HEK293T (cell line): ENCODE measurements around the gene HECTD1.

Experiments used
- ARNT ChIP-seq: fragments of 450-650 bp; IDR thresholded peaks from 2 replicates; pipeline ENCODE4 v1.6.1; 2017; ENCODE audit warnings: mild to moderate bottlenecking
- FOXK2 ChIP-seq: fragments of 450-650 bp; IDR thresholded peaks from 2 replicates; pipeline ENCODE4 v1.6.1; 2016; ENCODE audit warnings: mild to moderate bottlenecking
- NFRKB ChIP-seq: fragments of 450-650 bp; IDR thresholded peaks from 2 replicates; pipeline ENCODE4 v1.6.1; 2016; ENCODE audit warnings: mild to moderate bottlenecking, moderate library complexity
- SP1 ChIP-seq: fragments of 450-650 bp; IDR thresholded peaks from 2 replicates; pipeline ENCODE4 v1.6.1; 2017
- SUZ12 ChIP-seq: fragments of 450-650 bp; IDR thresholded peaks from 2 replicates; pipeline ENCODE4 v1.6.1; 2016; ENCODE audit warnings: mild to moderate bottlenecking

DNA sequence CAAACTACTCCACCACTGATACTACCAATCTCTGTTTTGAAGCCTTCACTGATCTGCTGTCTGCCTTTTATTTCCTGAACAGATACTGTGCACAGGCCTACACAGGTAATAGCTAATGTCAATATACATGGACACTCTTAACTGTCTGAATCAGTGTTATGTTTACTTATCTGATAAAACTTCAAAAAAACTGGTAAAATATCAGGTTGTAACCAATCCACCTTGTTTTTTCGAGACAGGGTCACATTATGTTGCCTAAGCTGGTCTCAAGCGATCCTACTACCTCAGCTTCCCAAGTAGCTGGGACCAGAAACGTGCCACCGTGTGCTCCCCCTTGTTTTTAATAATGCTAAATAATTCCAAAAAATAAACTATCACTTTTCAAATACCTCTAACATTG lies 43.5 kb downstream of the HECTD1 start:
- TF ChIP-seq SP1 (no peak), SUZ12 (no peak), FOXK2 (no peak), NFRKB (no peak), ARNT (no peak)
